Astrocyte of the cerebellum (primary cell): Measurements from ENCODE around the gene LITAF.

ENCODE experiments used
- DNase-seq: peaks from one replicate; pipeline ENCODE4 v3.0.0-alpha.2; 2011; ENCODE audit warnings: low read depth
- H3K4me3 ChIP-seq: 2 replicates; pipeline ENCODE4 v1.5.1; 2011; ENCODE audit warnings: mild to moderate bottlenecking, low read depth, low read length, moderate library complexity
- CTCF ChIP-seq: IDR thresholded peaks from 2 replicates; pipeline ENCODE4 v1.5.1; 2012; ENCODE audit warnings: low read length, low read depth, moderate library complexity, mild to moderate bottlenecking; ENCODE audit errors: missing control alignments
- in situ Hi-C: cut with HindIII; loops from 2 replicates; pipeline ENCODE4 v1.10.0; 2017; ENCODE audit warnings: low sequenced_read_pairs

The LITAF gene

GRCh38 chr16:11526655-11527350 is 59.9 kb downstream of the LITAF start:
- no peak overlapping the region for H3K4me3 ChIP-seq
- TF ChIP-seq CTCF, result no peak
- DNase-seq, result no peak
- in situ Hi-C loops, result no loop called here

DNA sequence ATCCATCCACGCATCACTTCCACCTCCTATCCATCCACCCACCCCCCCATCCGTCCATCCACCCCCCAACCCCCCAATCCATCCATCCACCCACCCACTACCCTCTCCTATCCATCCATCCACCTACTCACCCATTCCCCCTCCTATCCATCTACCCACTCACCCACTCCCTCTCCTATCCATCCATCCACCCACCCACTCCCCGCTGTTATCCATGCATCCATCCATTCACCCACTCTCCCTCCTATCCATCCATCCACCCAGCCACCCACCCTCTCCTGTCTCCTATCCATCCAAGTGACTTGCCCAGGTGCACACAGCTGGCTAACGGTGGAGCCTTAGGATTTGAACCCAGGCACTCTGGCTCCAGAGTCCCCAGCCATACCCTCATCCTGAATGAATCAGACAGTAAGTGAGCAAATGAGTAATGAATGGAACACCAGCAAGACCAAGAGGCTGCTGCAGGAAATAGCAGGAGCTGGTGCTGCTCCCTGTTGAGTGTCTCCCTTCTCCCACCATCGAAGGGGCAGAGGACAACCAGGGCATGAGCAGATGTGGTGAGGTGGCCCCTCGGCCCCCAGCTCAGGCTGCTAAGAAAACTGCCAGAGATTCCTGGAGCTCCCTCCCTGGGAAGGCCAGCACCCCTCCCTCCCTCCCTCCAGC is 62.5 kb downstream of the LITAF start:
- in situ Hi-C loops, result no loop called here

GRCh38 chr16:11521055-11521454 is 65.7 kb downstream of the LITAF start:
- in situ Hi-C loops, result no loop called here
- H3K4me3 ChIP-seq, result no peak overlapping the region
- TF ChIP-seq CTCF, result no peak
- no peak for DNase-seq

More for the DNA sequence above, 62.5 kb downstream of the LITAF start:
- TF ChIP-seq CTCF, result no peak
- no peak for DNase-seq
- H3K4me3 ChIP-seq, result no peak overlapping the region

DNA sequence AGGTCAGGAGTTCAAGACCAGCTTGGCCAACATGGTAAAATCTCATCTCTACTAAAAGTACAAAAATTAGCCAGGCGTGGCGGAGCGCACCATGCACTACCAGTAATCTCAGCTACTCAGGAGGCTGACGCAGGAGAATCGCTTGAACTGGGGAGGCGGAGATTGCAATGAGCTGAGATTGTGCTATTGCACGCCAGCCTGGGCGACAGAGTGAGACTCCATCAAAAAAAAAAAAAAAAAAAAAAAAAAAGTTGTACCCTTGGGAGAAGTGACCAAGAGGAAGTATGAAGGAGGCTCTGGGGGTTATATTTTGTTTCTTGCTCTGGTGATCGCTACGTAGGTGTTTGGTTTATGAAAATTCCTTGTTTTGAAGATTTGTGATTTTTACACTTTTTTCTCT is 66.3 kb downstream of the LITAF start:
- no peak for TF ChIP-seq CTCF
- in situ Hi-C loops, result no loop called here
- H3K4me3 ChIP-seq, result no peak overlapping the region
- DNase-seq, result no peak

GRCh38 chr16:11517961-11518360 is 68.8 kb downstream of the LITAF start:
- no peak for TF ChIP-seq CTCF
- DNase-seq, result no peak
- H3K4me3 ChIP-seq, result no peak overlapping the region
- in situ Hi-C loops, result no loop called here

DNA sequence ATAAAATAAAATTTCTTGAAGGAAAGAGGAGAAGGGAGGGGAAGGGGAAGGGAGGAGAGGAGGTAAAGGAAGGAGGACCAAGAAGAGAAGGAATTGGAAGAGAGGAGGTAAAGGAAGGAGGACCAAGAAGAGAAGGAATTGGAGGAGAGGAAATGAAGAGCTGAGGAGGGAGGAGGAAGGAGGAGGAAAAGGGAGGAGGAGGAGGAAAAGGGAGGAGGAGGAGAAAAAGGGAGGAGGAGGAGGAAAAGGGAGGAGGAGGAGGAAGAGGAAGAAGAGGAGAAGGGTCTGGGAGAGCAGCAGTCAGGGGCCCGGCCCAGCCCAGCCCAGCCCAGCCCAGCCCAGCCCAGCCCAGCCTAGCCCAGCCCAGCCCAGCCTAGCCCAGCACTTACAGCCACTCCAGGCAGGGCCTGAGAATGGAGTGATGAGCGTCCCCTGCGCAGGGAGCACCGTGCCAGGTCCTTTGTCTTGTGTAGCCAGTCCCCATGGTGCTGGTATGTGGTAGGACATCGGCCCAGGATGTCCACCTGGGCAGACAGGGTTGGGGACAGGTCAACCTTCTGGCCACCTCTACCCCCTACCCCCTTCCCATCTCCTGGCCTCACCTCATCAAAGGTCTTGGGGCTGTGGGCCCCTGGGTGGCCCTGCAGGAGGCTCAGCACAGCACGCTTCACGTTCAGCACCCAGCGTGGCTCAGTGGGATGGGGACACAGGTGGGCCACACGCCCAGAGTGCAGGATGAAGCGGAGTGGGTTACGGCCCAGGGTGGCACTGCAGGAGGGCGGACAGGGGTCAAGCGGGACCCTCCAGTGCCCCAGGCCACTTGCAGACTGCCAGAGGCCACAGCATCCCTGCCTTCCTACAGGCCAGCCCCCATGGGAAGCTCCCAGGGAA is 70.9 kb downstream of the LITAF start:
- TF ChIP-seq CTCF, result no peak
- no peak overlapping the region for H3K4me3 ChIP-seq
- in situ Hi-C loops, result no loop called here
- DNase-seq, result no peak
